C4-2B (cell line): Measurements from ENCODE around the gene PGAP2.

Experiments
- H3K27ac ChIP-seq: fragments of 450-650 bp; 2 replicates; pipeline ENCODE4 v1.5.1; 2017
- CTCF ChIP-seq: fragments of 450-650 bp; conservative IDR thresholded peaks from 2 replicates; pipeline ENCODE4 v1.5.1; 2017; ENCODE audit warnings: mild to moderate bottlenecking
- ZFX ChIP-seq: fragments of 450-650 bp; IDR thresholded peaks from 2 replicates; pipeline ENCODE4 v1.6.1; 2017

PGAP2 gene

GRCh38 chr11:3820971-3821370 is 12.6 kb downstream of the PGAP2 start:
- H3K27ac ChIP-seq = no peak overlapping the region
- TF ChIP-seq ZFX = no peak
- TF ChIP-seq CTCF = no peak

GRCh38 chr11:3822312-3822711 is 14.0 kb downstream of the PGAP2 start:
- no peak overlapping the region for H3K27ac ChIP-seq
- TF ChIP-seq ZFX (no peak), CTCF (no peak)

- H3K27ac ChIP-seq = no peak overlapping the region
- TF ChIP-seq CTCF (no peak), ZFX (no peak)
These were observed 14.9 kb downstream of the PGAP2 start for GRCh38 chr11:3823303-3823702.

- TF ChIP-seq ZFX (no peak), CTCF (no peak)
These were observed 15.6 kb downstream of the PGAP2 start for GRCh38 chr11:3823762-3824506.

GRCh38 chr11:3824714-3825472 is 16.5 kb downstream of the PGAP2 start:
- TF ChIP-seq CTCF (peak; percentile 86), ZFX (no peak)
- H3K27ac ChIP-seq = no peak overlapping the region

More at GRCh38 chr11:3823762-3824506, 15.6 kb downstream of the PGAP2 start:
- H3K27ac ChIP-seq = no peak overlapping the region

GRCh38 chr11:3825473-3826154 is 17.3 kb downstream of the PGAP2 start:
- TF ChIP-seq ZFX (no peak), CTCF (no peak)
- H3K27ac ChIP-seq = no peak overlapping the region

- no peak overlapping the region for H3K27ac ChIP-seq
These were observed 18.4 kb downstream of the PGAP2 start for GRCh38 chr11:3826721-3827120.

More at GRCh38 chr11:3826721-3827120, 18.4 kb downstream of the PGAP2 start:
- no peak for TF ChIP-seq CTCF
- TF ChIP-seq ZFX = no peak
